ENCODE data around the gene EMID1. TPM values are rescaled to one million over a fixed set of nuclear protein-coding genes. Genes with fewer than 3 reads are reported as not detected.

EMID1 gene
- polyA plus RNA-seq, 4 donors: 63.6 to 119 (median 99.3) TPM

GRCh38 chr22:29275819-29276565 is 70.3 kb downstream of the EMID1 start:
- DNase-seq (ENCODE audit: low read depth in 4 of 4, low spot score in 2 of 4): no peak

GRCh38 chr22:29277927-29278326 is 72.2 kb downstream of the EMID1 start:
- no peak for DNase-seq (ENCODE audit: low read depth in 4 of 4, low spot score in 2 of 4)

GRCh38 chr22:29284196-29284595 is 78.5 kb downstream of the EMID1 start:
- no peak for DNase-seq (ENCODE audit: low read depth in 4 of 4, low spot score in 2 of 4)

GRCh38 chr22:29288837-29289236 is 83.1 kb downstream of the EMID1 start:
- DNase-seq (ENCODE audit: low read depth in 4 of 4, low spot score in 2 of 4): no peak

GRCh38 chr22:29290061-29290460 is 84.4 kb downstream of the EMID1 start:
- no peak for DNase-seq (ENCODE audit: low read depth in 4 of 4, low spot score in 2 of 4)

GRCh38 chr22:29291215-29291614 is 85.5 kb downstream of the EMID1 start:
- DNase-seq (ENCODE audit: low read depth in 4 of 4, low spot score in 2 of 4): no peak

- DNase-seq (ENCODE audit: low read depth in 4 of 4, low spot score in 2 of 4): no peak
Observed at GRCh38 chr22:29292379-29292778, 86.7 kb downstream of the EMID1 start.

GRCh38 chr22:29298641-29299040 is 92.9 kb downstream of the EMID1 start:
- DNase-seq (ENCODE audit: low read depth in 4 of 4, low spot score in 2 of 4): no peak

- DNase-seq (ENCODE audit: low read depth in 4 of 4, low spot score in 2 of 4): no peak
Observed at GRCh38 chr22:29299136-29299900, 93.6 kb downstream of the EMID1 start.

GRCh38 chr22:29300467-29300806 is 94.7 kb downstream of the EMID1 start:
- DNase-seq (ENCODE audit: low read depth in 4 of 4, low spot score in 2 of 4): no peak

GRCh38 chr22:29300807-29301601 is 95.3 kb downstream of the EMID1 start:
- DNase-seq (ENCODE audit: low read depth in 4 of 4, low spot score in 2 of 4): no peak

- no peak for DNase-seq (ENCODE audit: low read depth in 4 of 4, low spot score in 2 of 4)
Observed at GRCh38 chr22:29301716-29302401, 96.2 kb downstream of the EMID1 start.

- DNase-seq (ENCODE audit: low read depth in 4 of 4, low spot score in 2 of 4): no peak
Observed at GRCh38 chr22:29302402-29302680, 96.6 kb downstream of the EMID1 start.

GRCh38 chr22:29302681-29303465 is 97.2 kb downstream of the EMID1 start:
- no peak for DNase-seq (ENCODE audit: low read depth in 4 of 4, low spot score in 2 of 4)

- no peak for DNase-seq (ENCODE audit: low read depth in 4 of 4, low spot score in 2 of 4)
Observed at GRCh38 chr22:29305836-29306174, 100.1 kb downstream of the EMID1 start.

- DNase-seq (ENCODE audit: low read depth in 4 of 4, low spot score in 2 of 4): peak in 3 of 4 donors; percentile 56 to 68 (median 61)
Observed at GRCh38 chr22:29306175-29306834, 100.6 kb downstream of the EMID1 start, which contains the start of gene GAS2L1. GAS2L1 (plus strand) TSS chr22:29306650; CDS start chr22:29308106, 1,456 bp downstream.

GRCh38 chr22:29306835-29307595 is 101.3 kb downstream of the EMID1 start:
- DNase-seq (ENCODE audit: low read depth in 4 of 4, low spot score in 2 of 4): peak in 2 of 4 donors; percentile 64 to 75

- no peak for DNase-seq (ENCODE audit: low read depth in 4 of 4, low spot score in 2 of 4)
Observed at GRCh38 chr22:29307596-29308147, 102.0 kb downstream of the EMID1 start.

All from left renal cortex interstitium (tissue), 4 donors.